HL-60 (cell line): ENCODE results near the gene RHOF.

Source experiments
- DNase-seq, 2 experiments: peaks; one replicate each; pipeline ENCODE4 v3.0.0-alpha.2; 2010 to 2020; ENCODE audit warnings: low read depth in 1 of 2, low spot score in 1 of 2
- H3K27ac ChIP-seq: fragments of 250-450 bp; sonication (Bioruptor Pico); replicated peaks from 2 replicates; pipeline ENCODE4 v1.5.1; 2020; ENCODE audit warnings: mild to moderate bottlenecking, moderate library complexity
- H3K27me3 ChIP-seq: fragments of 250-450 bp; sonication (Bioruptor Pico); 2 replicates; pipeline ENCODE4 v1.5.1; 2021; ENCODE audit warnings: mild to moderate bottlenecking, moderate library complexity; ENCODE audit not compliant: insufficient read depth, poor library complexity, severe bottlenecking
- H3K4me3 ChIP-seq: replicated peaks from 2 replicates; pipeline ENCODE4 v1.5.1; 2011; ENCODE audit warnings: mild to moderate bottlenecking, control low read depth, low read length; ENCODE audit not compliant: insufficient read depth
- GABPA ChIP-seq: IDR thresholded peaks from 2 replicates; pipeline ENCODE4 v1.6.1; 2012; ENCODE audit warnings: low read depth
- POLR2AphosphoS5 ChIP-seq: IDR thresholded peaks from 2 replicates; pipeline ENCODE4 v1.6.1; 2012; ENCODE audit warnings: low read depth
- REST ChIP-seq: IDR thresholded peaks from 2 replicates; pipeline ENCODE4 v1.6.1; 2012; ENCODE audit warnings: low read depth; ENCODE audit not compliant: insufficient replicate concordance
- SPI1 ChIP-seq: IDR thresholded peaks from 2 replicates; pipeline ENCODE4 v1.6.1; 2012; ENCODE audit warnings: low read depth, mild to moderate bottlenecking, borderline replicate concordance
- TF ChIP-seq, protein P1 (sequence below): IDR thresholded peaks from one replicate; pipeline ENCODE4 v1.5.1; 2011; ENCODE audit warnings: low read length, control low read depth, inconsistent platforms; ENCODE audit not compliant: insufficient read depth

RHOF gene

DNA sequence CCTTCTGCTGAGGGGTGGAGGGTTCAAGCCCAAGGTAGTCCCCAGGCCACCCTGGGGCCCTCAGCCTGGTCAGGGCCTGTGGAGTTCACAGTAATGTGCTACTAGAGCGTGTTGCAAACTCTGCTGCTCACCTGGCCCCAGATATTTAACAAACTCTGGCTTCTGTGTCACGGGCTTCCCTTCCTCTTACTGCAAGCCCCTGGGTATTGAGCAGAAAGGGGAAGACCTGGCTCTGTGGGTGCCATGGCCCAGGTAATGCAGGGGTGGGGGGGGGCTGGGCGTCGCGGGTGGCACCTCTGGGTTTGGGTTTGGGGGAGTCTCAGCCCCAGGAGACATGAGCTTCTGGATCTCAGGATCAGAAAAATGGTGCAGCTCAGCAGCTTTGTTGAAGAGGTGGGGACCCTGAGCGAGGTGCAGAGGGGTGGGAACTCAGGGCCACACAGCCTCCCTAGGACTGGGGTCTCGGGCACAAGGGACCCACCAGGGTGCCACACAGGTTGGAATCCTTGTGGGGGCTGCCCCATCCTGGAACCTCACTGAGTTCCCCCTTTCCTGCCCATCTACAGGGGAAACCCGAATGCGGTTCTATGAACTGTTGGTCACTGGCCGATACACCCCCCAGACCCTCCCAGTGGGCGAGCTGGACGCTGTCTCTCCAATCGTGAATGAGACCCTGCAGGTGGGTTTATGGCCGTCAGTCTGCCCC lies 14.3 kb upstream of the RHOF start:
- peak; percentile 55; the same call in 1 of the 2 replicates for TF ChIP-seq SPI1
- no peak for TF ChIP-seq REST
- Histone ChIP-seq H3K27me3 (no peaks in the 10 kb centered on the region), H3K27ac (peak overlapping the region; percentile 27; the same call in 1 of the 2 replicates), H3K4me3 (no peak overlapping the region)
- DNase-seq, result peak in 1 of 2 experiments; percentile 61

DNA sequence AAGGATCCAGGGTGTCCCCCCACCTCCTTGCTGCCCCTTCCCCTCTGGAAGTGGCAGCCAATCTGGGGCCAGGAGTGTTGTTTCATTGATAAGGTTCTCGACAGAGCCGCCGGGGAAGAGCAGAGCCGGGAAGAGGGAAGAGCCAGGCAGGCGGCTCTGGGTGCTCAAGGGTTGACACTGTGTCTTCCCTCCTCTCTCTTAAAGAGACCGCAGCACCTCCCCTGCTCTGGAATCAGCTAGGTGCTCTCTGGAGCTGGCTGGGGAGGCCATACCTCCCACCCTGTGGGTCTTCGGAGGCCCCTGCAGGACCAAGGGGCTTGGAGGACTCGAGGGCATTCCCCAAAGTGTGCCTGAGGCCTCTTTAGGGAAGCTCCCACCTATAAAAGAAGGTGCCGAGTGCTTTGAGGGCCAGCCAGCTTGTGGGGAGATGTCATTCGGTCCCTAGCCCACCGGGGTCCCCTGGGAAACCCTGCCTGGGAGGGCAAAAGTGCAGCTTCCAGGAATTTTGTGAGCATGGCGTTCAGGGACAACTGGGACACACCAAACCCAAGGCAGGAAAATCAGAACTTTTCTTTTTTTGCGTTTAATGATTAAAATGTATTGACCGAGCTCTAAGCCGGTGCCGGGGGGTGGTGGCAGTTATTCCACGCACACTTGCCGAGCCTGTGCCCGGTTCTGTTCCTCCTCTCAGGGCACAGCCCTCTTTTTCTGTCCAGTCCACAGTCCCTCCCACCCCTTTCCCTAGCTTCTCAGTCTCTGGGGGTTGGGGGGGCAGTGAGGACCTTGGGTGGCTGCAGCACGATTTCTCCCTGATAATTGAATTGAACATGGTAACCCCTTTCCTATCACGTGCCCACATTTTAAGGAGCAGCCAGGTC lies 13.3 kb upstream of the RHOF start:
- TF ChIP-seq REST (no peak), POLR2AphosphoS5 (no peak), SPI1 (no peak), GABPA (no peak)
- TF ChIP-seq, protein P1, sequence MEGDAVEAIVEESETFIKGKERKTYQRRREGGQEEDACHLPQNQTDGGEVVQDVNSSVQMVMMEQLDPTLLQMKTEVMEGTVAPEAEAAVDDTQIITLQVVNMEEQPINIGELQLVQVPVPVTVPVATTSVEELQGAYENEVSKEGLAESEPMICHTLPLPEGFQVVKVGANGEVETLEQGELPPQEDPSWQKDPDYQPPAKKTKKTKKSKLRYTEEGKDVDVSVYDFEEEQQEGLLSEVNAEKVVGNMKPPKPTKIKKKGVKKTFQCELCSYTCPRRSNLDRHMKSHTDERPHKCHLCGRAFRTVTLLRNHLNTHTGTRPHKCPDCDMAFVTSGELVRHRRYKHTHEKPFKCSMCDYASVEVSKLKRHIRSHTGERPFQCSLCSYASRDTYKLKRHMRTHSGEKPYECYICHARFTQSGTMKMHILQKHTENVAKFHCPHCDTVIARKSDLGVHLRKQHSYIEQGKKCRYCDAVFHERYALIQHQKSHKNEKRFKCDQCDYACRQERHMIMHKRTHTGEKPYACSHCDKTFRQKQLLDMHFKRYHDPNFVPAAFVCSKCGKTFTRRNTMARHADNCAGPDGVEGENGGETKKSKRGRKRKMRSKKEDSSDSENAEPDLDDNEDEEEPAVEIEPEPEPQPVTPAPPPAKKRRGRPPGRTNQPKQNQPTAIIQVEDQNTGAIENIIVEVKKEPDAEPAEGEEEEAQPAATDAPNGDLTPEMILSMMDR, result no peak
- DNase-seq, result peak in 1 of 2 experiments; percentile 15
- H3K27me3 ChIP-seq, result no peaks in the 10 kb centered on the region
- H3K27ac ChIP-seq, result peak overlapping the region; percentile 91
- H3K4me3 ChIP-seq, result peak overlapping the region; percentile 82

GRCh38 chr12:121806009-121806545 lies 12.6 kb upstream of the RHOF start:
- H3K27me3 ChIP-seq, result no peaks in the 10 kb centered on the region
- DNase-seq, result peak in 1 of 2 experiments; percentile 26
- H3K4me3 ChIP-seq, result peak overlapping the region; percentile 82
- H3K27ac ChIP-seq, result peak overlapping the region; percentile 91
- peak; percentile 73 for TF ChIP-seq SPI1
- TF ChIP-seq, protein P1, result no peak
